Endothelial cell of umbilical vein (primary cell): ENCODE results near the gene FAM120B. TPM values are rescaled to one million over a fixed set of nuclear protein-coding genes. Genes with fewer than 3 reads are reported as not detected.

Experiments used
- BruUV-seq: library from RNA; stranded (reverse); fragments of 400-500 nt; replicated peaks from 2 replicates; lab custom pipeline; 2021; lab: Mats Ljungman, UMichigan
- CTCF ChIA-PET: fragments of 300-600, 350-600 bp; sonication (Branson Sonifier 250); formaldehyde crosslinking; loops from one replicate; lab custom pipeline; 2021; ENCODE audit warnings: antibody characterized with exemption, inconsistent platforms; lab: Charles Lee
- POLR2A ChIA-PET: fragments of 300-600, 350-600 bp; sonication (Branson Sonifier 250); formaldehyde crosslinking; loops from one replicate; lab custom pipeline; 2021; ENCODE audit warnings: antibody characterized with exemption, inconsistent platforms; lab: Charles Lee
- DNase-seq: peaks from one replicate; pipeline ENCODE4 v3.0.0-alpha.2; 2011; ENCODE audit warnings: low read depth, low spot score
- FAIRE-seq: peaks from 2 replicates; lab custom pipeline; 2011; peaks lifted over from hg19 to GRCh38; lab: Jason Lieb, UNC
- H2AFZ ChIP-seq: 2 replicates; pipeline ENCODE4 v1.6.0; 2012; ENCODE audit warnings: low read depth, low read length, control low read depth, inconsistent platforms
- H3K27ac ChIP-seq: 2 replicates; pipeline ENCODE4 v1.5.1; 2011; ENCODE audit warnings: low read depth, mild to moderate bottlenecking, control low read depth, low read length, moderate library complexity; ENCODE audit not compliant: insufficient read depth
- H3K27me3 ChIP-seq, 2 experiments: 2 replicates each; pipeline versions ENCODE4 v1.6.0 to v1.6.1; 2011; ENCODE audit warnings: low read length in 2 of 2, mixed read lengths in 1 of 2; ENCODE audit not compliant: control insufficient read depth in 2 of 2, insufficient read depth in 2 of 2
- H3K36me3 ChIP-seq, 2 experiments: 2 replicates in 1 of 2; 3 replicates in 1 of 2; pipeline ENCODE4 v1.5.1; 2011; ENCODE audit warnings: low read length in 2 of 2, mild to moderate bottlenecking in 1 of 2, moderate library complexity in 1 of 2; ENCODE audit not compliant: control insufficient read depth in 2 of 2, insufficient read depth in 2 of 2; ENCODE audit errors: extremely low read depth in 1 of 2
- H3K4me1 ChIP-seq: 3 replicates; pipeline ENCODE4 v1.5.1; 2011; ENCODE audit warnings: mild to moderate bottlenecking, low read length; ENCODE audit not compliant: control insufficient read depth, insufficient read depth; ENCODE audit errors: extremely low read depth
- H3K4me2 ChIP-seq: 2 replicates; pipeline ENCODE4 v1.6.1; 2011; ENCODE audit warnings: low read length, control low read depth, mixed read lengths; ENCODE audit not compliant: insufficient read depth
- H3K4me3 ChIP-seq, 3 experiments: fragments of 200-600 bp in 1 of 3; sonication (generic), shearing (Covaris generic) in 1 of 3; replicated peaks in 1 of 3; 2 replicates each; pipeline ENCODE4 v1.5.1; 2011 to 2016; ENCODE audit warnings: control low read depth in 3 of 3, low read length in 3 of 3, mild to moderate bottlenecking in 2 of 3, inconsistent platforms in 1 of 3, low read depth in 1 of 3, moderate library complexity in 1 of 3; ENCODE audit not compliant: insufficient read depth in 1 of 3
- H3K79me2 ChIP-seq: 2 replicates; pipeline ENCODE4 v1.6.0; 2012; ENCODE audit warnings: low read length, inconsistent platforms; ENCODE audit not compliant: control insufficient read depth, insufficient read depth
- H3K9ac ChIP-seq: replicated peaks from 2 replicates; pipeline ENCODE3; 2011; ENCODE audit warnings: low read length, control low read depth; ENCODE audit not compliant: insufficient read depth; ENCODE audit errors: extremely low read depth
- H3K9me1 ChIP-seq: replicated peaks from 3 replicates; pipeline ENCODE4 v1.6.0; 2011; ENCODE audit warnings: mild to moderate bottlenecking, low read length; ENCODE audit not compliant: control insufficient read depth, insufficient read depth; ENCODE audit errors: extremely low read depth
- H3K9me3 ChIP-seq: replicated peaks from 2 replicates; pipeline ENCODE4 v1.5.1; 2012; ENCODE audit warnings: low read length, inconsistent platforms; ENCODE audit not compliant: control insufficient read depth, insufficient read depth
- H4K20me1 ChIP-seq: replicated peaks from 2 replicates; pipeline ENCODE3; 2011; ENCODE audit warnings: mild to moderate bottlenecking, low read length; ENCODE audit not compliant: control insufficient read depth, insufficient read depth; ENCODE audit errors: extremely low read depth
- CTCF ChIP-seq, 2 donors: IDR thresholded peaks; 1 replicate in 1 of 2; 2 replicates in 1 of 2; pipeline ENCODE4 v1.5.1; 2011; ENCODE audit warnings: low read length in 2 of 2, mild to moderate bottlenecking in 2 of 2, moderate library complexity in 2 of 2, control low read depth in 1 of 2, inconsistent platforms in 1 of 2, low read depth in 1 of 2; ENCODE audit not compliant: insufficient read depth in 1 of 2; ENCODE audit errors: extremely low read depth in 1 of 2
- EZH2 ChIP-seq: IDR thresholded peaks from 2 replicates; pipeline ENCODE4 v1.6.1; 2012; ENCODE audit warnings: borderline replicate concordance, low read depth, mild to moderate bottlenecking, moderate library complexity, low read length, inconsistent platforms; ENCODE audit not compliant: severe bottlenecking
- FOS ChIP-seq: IDR thresholded peaks from 2 replicates; pipeline ENCODE4 v1.6.1; 2011; ENCODE audit warnings: mild to moderate bottlenecking, low read length, moderate library complexity, borderline replicate concordance; ENCODE audit not compliant: insufficient read depth
- GATA2 ChIP-seq: IDR thresholded peaks from 2 replicates; pipeline ENCODE4 v1.7.0; 2011; ENCODE audit warnings: low read depth, mild to moderate bottlenecking, moderate library complexity, mixed read lengths, low read length; ENCODE audit not compliant: insufficient read length, insufficient read depth
- JUN ChIP-seq: IDR thresholded peaks from 2 replicates; pipeline ENCODE4 v1.6.1; 2011; ENCODE audit warnings: borderline replicate concordance, low read depth; ENCODE audit not compliant: insufficient read length, insufficient read depth
- MAX ChIP-seq: IDR thresholded peaks from 2 replicates; pipeline ENCODE4 v1.6.1; 2011; ENCODE audit not compliant: insufficient read depth, insufficient read length
- MYC ChIP-seq: IDR thresholded peaks from one replicate; pipeline ENCODE4 v1.6.1; 2011; ENCODE audit warnings: mild to moderate bottlenecking, low read depth, low read length
- POLR2A ChIP-seq: IDR thresholded peaks from 2 replicates; pipeline ENCODE4 v1.6.1; 2012; ENCODE audit warnings: low read depth, mild to moderate bottlenecking, control low read depth, low read length
- POLR2AphosphoS5 ChIP-seq: IDR thresholded peaks from 2 replicates; pipeline ENCODE4 v1.6.1; 2012; ENCODE audit warnings: low read depth, mild to moderate bottlenecking, control low read depth, low read length, moderate library complexity; ENCODE audit not compliant: insufficient read depth
- dilution Hi-C: fragments of 300-500 bp; cut with MboI; formaldehyde crosslinking; loops from one replicate; pipeline ENCODE4 v1.15.0; 2019; ENCODE audit warnings: low sequenced_read_pairs; ENCODE audit not compliant: extremely low pct_ligation_motif_present
- intact Hi-C: fragments of 100-400 bp; cut with micrococcal nuclease; formaldehyde crosslinking; loops from one replicate; pipeline ENCODE4 v1.10.0; 2022
- polyA plus RNA-seq, 4 experiments: library from polyadenylated mRNA; depleted of rRNA in 3 of 4; stranded (reverse) in 3 of 4; unstranded in 1 of 4; fragments of >200 nt; gene quantifications; 2 replicates each; pipeline versions ENCODE4 v1.2.1 to v1.2.3, GENCODE V29; 2011 to 2012; ENCODE audit warnings: missing spikeins in 1 of 4
- total RNA-seq: library from RNA; stranded (reverse); gene quantifications from 2 replicates; pipeline ENCODE4 v1.2.3, GENCODE V29; 2021

The FAM120B gene
- total and polyA plus RNA-seq, 2 donors (not counting 3 experiments of a cell fraction or from before 2014, with no cell fraction given): 10.8 to 28.2 TPM

DNA sequence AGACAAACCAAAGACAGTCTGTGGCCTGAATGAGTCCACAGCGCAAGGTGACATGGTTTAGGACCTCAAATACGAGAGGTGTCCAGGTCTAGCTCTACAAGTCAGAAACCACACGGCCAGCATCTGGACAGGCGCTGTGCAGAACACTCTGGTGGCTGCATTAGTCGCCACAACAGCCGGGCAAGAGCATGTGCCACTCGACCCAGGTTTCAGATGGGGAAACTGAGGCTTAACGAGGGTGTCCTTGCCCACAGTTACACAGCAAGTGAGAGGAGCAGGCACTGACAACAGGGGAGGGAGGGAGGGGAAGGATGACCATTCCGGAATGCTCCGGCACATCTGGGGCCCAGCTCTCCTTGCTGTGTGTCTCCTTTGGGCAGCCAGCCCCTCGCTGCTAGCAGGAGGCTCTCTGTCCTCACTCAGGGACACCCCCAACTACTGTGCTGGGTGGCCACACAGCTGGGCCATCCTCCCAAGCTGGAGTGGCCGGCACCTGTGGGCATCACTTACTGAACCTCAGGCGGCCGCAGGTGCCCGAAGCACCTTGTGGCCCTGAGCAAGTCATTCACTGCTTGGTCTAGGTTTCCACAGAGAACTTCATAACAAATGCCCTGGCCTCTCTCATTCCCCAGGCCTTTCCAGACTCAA lies 22.3 kb upstream of the FAM120B start:
- H3K9me3 ChIP-seq: no peaks in the 10 kb centered on the region
- POLR2A ChIA-PET: no interaction called here
- no peak overlapping the region for H2AFZ ChIP-seq
- FAIRE-seq (no peak), DNase-seq (no peak)
- no peak overlapping the region for H3K4me2 ChIP-seq
- no peaks in the 10 kb centered on the region for H4K20me1 ChIP-seq
- TF ChIP-seq MYC (no peak), FOS (no peak), POLR2A (no peak), MAX (no peak), EZH2 (no peak), JUN (no peak), CTCF (IDR thresholded peaks at IDR 0.05; ENCODE audit: extremely low read depth in 1 of 2, insufficient read depth in 1 of 2, low read depth in 1 of 2, low read length in 2 of 2) (no peak), POLR2AphosphoS5 (no peak), GATA2 (no peak)
- no peak overlapping the region for H3K27ac ChIP-seq
- H3K4me3 ChIP-seq: no peak overlapping the region
- H3K27me3 ChIP-seq: peaks cover 6 to 19% of the 10 kb centered on the region in 2 experiments
- H3K9ac ChIP-seq: no peak overlapping the region
- intact Hi-C loops: loop anchor here (10.0 kb wide), 1 partner anchor 129 kb away; no protein-coding TSS in a partner anchor
- peaks cover 0 to 14% of the 10 kb centered on the region in 2 experiments for H3K36me3 ChIP-seq
- CTCF ChIA-PET: interaction anchor here (1.9 kb wide), 1 partner anchor 453 kb away, joined by 8 read pairs; no protein-coding TSS in a partner anchor
- no peaks in the 10 kb centered on the region for H3K79me2 ChIP-seq
- peaks cover 5% of the 10 kb centered on the region for H3K4me1 ChIP-seq
- no peaks in the 10 kb centered on the region for H3K9me1 ChIP-seq
- BruUV-seq: no TSS peak
- dilution Hi-C loops: no loop called here
